Measurements from ENCODE around the gene TMEM270. TPM values are rescaled to one million over a fixed set of nuclear protein-coding genes. Genes with fewer than 3 reads are reported as not detected.
"Not testable (repeated sequence)": the region's sequence is repeated elsewhere in the genome, so short reads cannot be mapped to it uniquely, and the experiment has no call there.

TMEM270 gene
- total and polyA plus RNA-seq, 2 donors (not counting 1 experiment from before 2014, with no cell fraction given): not detected

- no peak for ATAC-seq (ENCODE audit: low read depth)
- no peaks in the 10 kb centered on the region for H3K4me1 Mint-ChIP-seq
- Histone ChIP-seq H2AFZ (ENCODE audit: insufficient read depth, low read depth, low read length, poor library complexity, severe bottlenecking) (no peak overlapping the region), H3K4me3 (ENCODE audit: control extremely low read depth in 1 of 5, extremely low read depth in 1 of 5, insufficient read depth in 1 of 5, low read depth in 2 of 5, low read length in 4 of 5) (no peak overlapping the region), H3K4me1 (ENCODE audit: control insufficient read depth in 2 of 2, insufficient read depth in 2 of 2, low read length in 2 of 2) (no peaks in the 10 kb centered on the region), H3K79me2 (ENCODE audit: control insufficient read depth, insufficient read depth, low read length) (no peaks in the 10 kb centered on the region), H3K4me2 (replicated peaks; ENCODE audit: low read depth, low read length, poor library complexity, severe bottlenecking) (no peak overlapping the region), H3K36me3 (replicated peaks in 1 of 2; ENCODE audit: control extremely low read depth in 1 of 2, control insufficient read depth in 1 of 2, extremely low read depth in 1 of 2, insufficient read depth in 2 of 2, low read length in 1 of 2) (no peaks in the 10 kb centered on the region), H4K20me1 (ENCODE audit: control insufficient read depth, insufficient read depth, low read length, poor library complexity, severe bottlenecking) (no peaks in the 10 kb centered on the region), H3K9ac (ENCODE audit: low read length) (no peak overlapping the region), H3K27me3 (replicated peaks in 1 of 4; ENCODE audit: control extremely low read depth in 1 of 4, control insufficient read depth in 3 of 4, insufficient read depth in 4 of 4, low read length in 3 of 4) (peaks cover 0 to 6% (median 0%) of the 10 kb centered on the region in 4 experiments), H3K9me3 (ENCODE audit: control extremely low read depth in 1 of 3, control insufficient read depth in 2 of 3, insufficient read depth in 1 of 3, low read length in 2 of 3) (peaks cover 2 to 17% (median 9%) of the 10 kb centered on the region in 3 donors), H3K27ac (ENCODE audit: low read length in 2 of 2) (no peak overlapping the region)
- peaks cover 3% of the 10 kb centered on the region for H3K9me3 Mint-ChIP-seq (ENCODE audit: insufficient read depth)
- ChIA-PET POLR2A (no interaction called here), CTCF (no interaction called here)
- no peak overlapping the region for H3K27ac Mint-ChIP-seq
- WGBS (ENCODE audit: insufficient coverage): 94% methylated on average over 5 of the region's 6 CpGs
- DNase-seq: no peak
- intact Hi-C loops (cut with micrococcal nuclease): no loop called here
- TF ChIP-seq EZH2 (IDR thresholded peaks at IDR 0.05; ENCODE audit: borderline replicate concordance, insufficient read depth, low read depth, low read length, poor library complexity, severe bottlenecking) (no peak), CTCF (IDR thresholded peaks at IDR 0.05) (no peak)
- H3K4me3 Mint-ChIP-seq: no peak overlapping the region
- H3K27me3 Mint-ChIP-seq: peaks cover 22% of the 10 kb centered on the region
Measured at GRCh38 chr7:73817121-73817520, 43.8 kb upstream of the TMEM270 start.

GRCh38 chr7:73820013-73820412 is 40.9 kb upstream of the TMEM270 start:
- Mint-ChIP-seq H3K27me3 (peaks cover 17% of the 10 kb centered on the region), H3K27ac (no peak overlapping the region), H3K4me3 (no peak overlapping the region), H3K4me1 (no peaks in the 10 kb centered on the region), H3K9me3 (ENCODE audit: insufficient read depth) (no peaks in the 10 kb centered on the region)
- Histone ChIP-seq H3K79me2 (ENCODE audit: control insufficient read depth, insufficient read depth, low read length) (no peaks in the 10 kb centered on the region), H2AFZ (ENCODE audit: insufficient read depth, low read depth, low read length, poor library complexity, severe bottlenecking) (no peak overlapping the region), H3K4me2 (replicated peaks; ENCODE audit: low read depth, low read length, poor library complexity, severe bottlenecking) (no peak overlapping the region), H3K9ac (ENCODE audit: low read length) (no peak overlapping the region), H3K4me1 (ENCODE audit: control insufficient read depth in 2 of 2, insufficient read depth in 2 of 2, low read length in 2 of 2) (no peaks in the 10 kb centered on the region), H3K4me3 (ENCODE audit: control extremely low read depth in 1 of 5, extremely low read depth in 1 of 5, insufficient read depth in 1 of 5, low read depth in 2 of 5, low read length in 4 of 5) (no peak overlapping the region), H3K27me3 (replicated peaks in 1 of 4; ENCODE audit: control extremely low read depth in 1 of 4, control insufficient read depth in 3 of 4, insufficient read depth in 4 of 4, low read length in 3 of 4) (peaks cover 0 to 5% (median 0%) of the 10 kb centered on the region in 4 experiments), H4K20me1 (ENCODE audit: control insufficient read depth, insufficient read depth, low read length, poor library complexity, severe bottlenecking) (no peaks in the 10 kb centered on the region), H3K27ac (ENCODE audit: low read length in 2 of 2) (no peak overlapping the region), H3K36me3 (replicated peaks in 1 of 2; ENCODE audit: control extremely low read depth in 1 of 2, control insufficient read depth in 1 of 2, extremely low read depth in 1 of 2, insufficient read depth in 2 of 2, low read length in 1 of 2) (no peaks in the 10 kb centered on the region), H3K9me3 (ENCODE audit: control extremely low read depth in 1 of 3, control insufficient read depth in 2 of 3, insufficient read depth in 1 of 3, low read length in 2 of 3) (no peaks in the 10 kb centered on the region)
- TF ChIP-seq EZH2 (IDR thresholded peaks at IDR 0.05; ENCODE audit: borderline replicate concordance, insufficient read depth, low read depth, low read length, poor library complexity, severe bottlenecking): no peak
- no peak for TF ChIP-seq CTCF (IDR thresholded peaks at IDR 0.05)
- CTCF ChIA-PET: no interaction called here
- DNase-seq (no peak), ATAC-seq (ENCODE audit: low read depth) (no peak)
- POLR2A ChIA-PET: no interaction called here
- WGBS (ENCODE audit: insufficient coverage): 95% methylated on average over 5 of the region's 7 CpGs
- intact Hi-C loops (cut with micrococcal nuclease): no loop called here

GRCh38 chr7:73821597-73822285 is 39.2 kb upstream of the TMEM270 start:
- POLR2A ChIA-PET; H3K79me2 ChIP-seq (ENCODE audit: control insufficient read depth, insufficient read depth, low read length); H3K36me3 ChIP-seq (replicated peaks in 1 of 2; ENCODE audit: control extremely low read depth in 1 of 2, control insufficient read depth in 1 of 2, extremely low read depth in 1 of 2, insufficient read depth in 2 of 2, low read length in 1 of 2); H3K9me3 Mint-ChIP-seq (ENCODE audit: insufficient read depth); H3K27ac ChIP-seq (ENCODE audit: low read length in 2 of 2); H3K4me2 ChIP-seq (replicated peaks; ENCODE audit: low read depth, low read length, poor library complexity, severe bottlenecking); H3K4me1 ChIP-seq (ENCODE audit: control insufficient read depth in 2 of 2, insufficient read depth in 2 of 2, low read length in 2 of 2); H3K4me1 Mint-ChIP-seq; intact Hi-C loops (cut with micrococcal nuclease); DNase-seq; H3K27ac Mint-ChIP-seq; H3K9ac ChIP-seq (ENCODE audit: low read length); ATAC-seq (ENCODE audit: low read depth); H4K20me1 ChIP-seq (ENCODE audit: control insufficient read depth, insufficient read depth, low read length, poor library complexity, severe bottlenecking); H3K27me3 ChIP-seq (replicated peaks in 1 of 4; ENCODE audit: control extremely low read depth in 1 of 4, control insufficient read depth in 3 of 4, insufficient read depth in 4 of 4, low read length in 3 of 4); H3K9me3 ChIP-seq (ENCODE audit: control extremely low read depth in 1 of 3, control insufficient read depth in 2 of 3, insufficient read depth in 1 of 3, low read length in 2 of 3); H3K4me3 ChIP-seq (ENCODE audit: control extremely low read depth in 1 of 5, extremely low read depth in 1 of 5, insufficient read depth in 1 of 5, low read depth in 2 of 5, low read length in 4 of 5); H2AFZ ChIP-seq (ENCODE audit: insufficient read depth, low read depth, low read length, poor library complexity, severe bottlenecking); H3K4me3 Mint-ChIP-seq; H3K27me3 Mint-ChIP-seq: not testable (repeated sequence)
- WGBS (ENCODE audit: insufficient coverage): 94% methylated on average over 6 of the region's 14 CpGs
- CTCF ChIA-PET: interaction anchor here (1.5 kb wide), 1 partner anchor 34 kb away, joined by 3 read pairs; no protein-coding TSS in a partner anchor

All from B cell (primary cell).